GM18907 (cell line): Measurements from ENCODE around the gene SUN5.
"Not testable (repeated sequence)": the region's sequence is repeated elsewhere in the genome, so short reads cannot be mapped to it uniquely, and the experiment has no call there.

ENCODE experiments used
- ATAC-seq: cut with Tn5 transposase; IDR thresholded peaks from one replicate; pipeline ENCODE4 v1.9.1; 2021; ENCODE audit warnings: mild to moderate bottlenecking, moderate library complexity; ENCODE audit not compliant: unreplicated experiment

The SUN5 gene

GRCh38 chr20:32965581-32966373 lies 38.5 kb downstream of the SUN5 start:
- no peak for ATAC-seq

DNA sequence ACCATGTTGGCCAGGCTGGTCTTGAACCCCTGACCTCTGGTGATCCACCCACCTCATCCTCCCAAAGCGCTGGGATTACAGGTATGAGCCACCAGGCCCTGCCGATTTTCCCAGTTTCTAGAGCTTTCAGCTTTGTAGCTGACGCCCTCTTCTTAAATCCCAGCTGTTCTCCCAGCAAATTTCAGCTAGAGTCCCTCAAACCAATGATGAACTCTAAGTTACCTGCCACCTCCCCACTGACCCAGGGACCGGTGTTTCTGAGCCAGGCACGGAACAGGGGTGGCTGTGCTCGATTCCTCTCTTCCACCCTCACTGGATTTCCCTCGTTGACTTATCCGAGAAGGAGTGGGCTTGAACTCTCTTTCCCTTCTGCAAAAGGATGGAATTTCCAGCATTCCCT lies 39.1 kb downstream of the SUN5 start:
- ATAC-seq: no peak

DNA sequence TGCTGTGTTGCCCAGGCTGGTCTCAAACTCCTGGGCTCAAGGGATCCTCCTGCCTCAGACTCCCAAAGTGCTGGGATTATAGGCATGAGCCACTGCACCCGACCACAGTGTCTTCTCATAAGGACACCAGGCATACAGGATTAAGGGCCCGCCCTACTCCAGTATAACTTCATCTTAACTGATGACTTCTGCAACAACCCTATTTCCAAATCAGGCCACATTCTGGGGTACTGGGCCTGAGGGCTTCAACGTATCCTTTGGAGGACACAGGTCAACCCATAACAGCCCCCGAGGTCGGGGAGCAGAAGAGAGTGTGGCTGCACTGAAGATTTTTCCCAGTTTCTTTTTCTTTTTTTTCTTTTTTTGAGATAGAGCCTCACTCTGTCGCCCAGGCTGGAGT lies 39.7 kb downstream of the SUN5 start:
- no peak for ATAC-seq

DNA sequence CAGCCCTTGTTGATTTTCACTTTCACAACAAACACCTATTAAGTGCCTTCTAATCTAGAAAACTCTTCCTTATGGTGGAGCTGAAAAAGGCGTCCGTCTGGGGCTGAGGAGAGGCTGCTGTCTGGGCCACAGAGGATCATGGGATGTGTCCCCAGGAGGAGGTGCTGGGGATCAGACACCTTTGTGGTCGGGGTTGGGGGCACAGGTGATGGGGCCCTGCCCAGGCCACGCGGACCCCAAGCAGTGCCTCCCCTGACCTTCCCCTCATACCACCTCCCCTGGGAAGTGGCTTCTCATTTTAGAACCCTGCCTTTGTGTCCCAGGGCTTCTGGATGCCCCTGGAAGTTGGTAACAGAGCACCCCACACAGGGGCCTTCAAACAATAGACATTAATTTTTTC lies 41.1 kb downstream of the SUN5 start:
- ATAC-seq: no peak

- not testable (repeated sequence) for ATAC-seq
Observed at GRCh38 chr20:32962646-32963045, 41.6 kb downstream of the SUN5 start.

- ATAC-seq: no peak
Observed at GRCh38 chr20:32962053-32962452, 42.2 kb downstream of the SUN5 start.

DNA sequence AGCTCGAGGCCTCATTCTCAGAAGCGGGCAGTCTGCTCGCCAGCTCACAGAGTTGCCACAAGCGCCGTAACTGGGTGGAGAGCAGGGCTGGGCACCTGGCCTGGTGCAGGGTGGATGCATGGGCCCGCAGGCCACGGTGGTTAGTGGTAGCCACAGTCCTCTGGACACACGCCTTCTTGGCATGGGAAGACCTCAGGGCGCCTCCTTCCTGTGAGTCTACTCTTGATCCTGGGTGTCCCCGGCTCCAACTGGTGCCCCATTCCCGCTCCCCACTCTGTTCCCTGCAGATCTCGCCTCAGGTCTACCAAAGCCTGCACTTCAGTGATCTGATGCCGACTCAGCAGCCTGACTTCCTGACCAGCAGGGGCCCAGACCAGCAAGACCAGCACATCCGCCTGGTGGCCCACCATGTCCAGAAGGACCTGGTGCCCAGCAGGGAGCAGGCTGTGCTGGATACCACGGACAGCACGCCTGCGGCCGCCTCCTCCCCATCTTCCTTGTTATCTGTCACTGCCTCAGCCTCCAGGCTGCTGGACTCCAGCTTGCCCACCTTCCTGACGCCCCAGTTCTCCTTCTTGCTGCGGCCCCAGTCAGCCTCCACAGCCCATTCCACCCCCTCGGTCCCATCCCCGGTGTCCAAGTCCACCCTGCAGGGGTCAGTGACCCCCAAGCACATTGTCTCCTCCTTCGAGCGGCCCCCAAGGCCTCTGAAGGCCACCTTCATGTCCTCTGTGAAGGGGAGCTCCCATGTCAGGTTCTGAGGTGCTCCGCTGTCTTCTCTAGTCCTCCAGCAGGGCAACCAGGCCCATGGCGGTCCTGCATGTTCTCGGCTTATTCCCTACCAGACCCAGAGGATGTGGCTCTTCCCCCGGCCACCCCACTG lies 43.1 kb downstream of the SUN5 start:
- ATAC-seq: no peak

- ATAC-seq: no peak
Observed at GRCh38 chr20:32960222-32960518, 44.1 kb downstream of the SUN5 start.

DNA sequence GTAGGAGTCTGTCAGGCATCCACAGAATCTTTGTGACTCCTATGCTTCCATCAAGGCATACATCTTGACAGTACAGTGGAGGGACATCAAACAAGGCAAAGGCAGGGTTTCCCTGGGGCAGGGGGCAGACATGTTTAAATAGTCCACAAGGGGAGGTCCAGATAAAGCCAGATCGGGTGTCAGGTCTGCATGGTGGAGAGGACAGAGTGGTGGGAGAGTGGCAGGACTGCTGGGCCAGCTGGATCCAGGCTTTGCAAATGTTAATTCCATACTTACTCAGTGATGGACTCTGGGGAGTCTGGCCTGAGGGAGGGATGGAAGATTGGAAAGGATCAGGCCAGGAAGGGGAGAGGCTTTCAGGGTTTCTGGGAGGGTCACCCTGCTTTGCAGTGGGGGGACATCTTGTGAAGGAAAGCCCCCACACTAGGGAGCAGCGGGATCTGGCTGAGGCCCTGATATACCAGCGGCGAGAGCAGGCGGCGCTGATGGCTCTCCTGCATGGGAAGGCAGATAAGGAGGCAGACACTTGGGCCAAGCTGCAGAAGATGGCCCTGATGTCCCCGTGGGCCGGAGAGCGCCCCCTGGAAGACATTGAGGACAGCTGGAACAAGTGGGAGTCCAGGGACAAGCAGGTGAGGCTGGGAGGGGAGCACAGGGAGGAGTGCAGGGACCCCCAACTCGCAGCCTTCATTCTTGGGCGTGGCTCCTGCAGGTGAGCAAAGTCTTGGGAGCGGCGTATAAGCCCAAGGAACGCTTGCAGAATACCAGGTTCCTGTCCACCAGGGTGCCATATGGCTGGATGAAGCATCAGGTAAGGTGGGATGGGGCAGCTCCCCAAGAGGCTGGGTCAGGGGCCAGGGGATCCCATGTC lies 44.6 kb downstream of the SUN5 start:
- ATAC-seq: no peak

DNA sequence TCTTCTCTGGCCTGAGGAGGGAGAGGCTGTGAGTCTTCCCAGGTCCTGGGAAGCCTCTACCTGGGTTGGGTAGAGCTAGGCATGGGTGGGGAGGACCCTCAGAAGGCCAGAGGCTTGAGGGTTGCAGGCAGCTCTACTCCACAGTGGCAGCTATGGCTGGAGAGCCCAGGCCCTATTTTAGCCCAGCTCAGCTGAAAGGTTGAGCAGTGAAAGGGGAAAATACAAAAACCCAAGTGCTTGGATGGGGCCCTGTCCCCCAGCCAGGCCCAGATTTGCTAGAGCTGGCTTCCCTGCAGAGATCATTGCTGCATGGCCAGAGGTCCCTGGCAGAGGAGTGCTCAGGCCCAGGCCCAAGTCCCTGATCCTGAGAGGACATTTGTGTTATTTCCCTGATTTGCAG lies 45.7 kb downstream of the SUN5 start:
- ATAC-seq: no peak

- no peak for ATAC-seq
Observed at GRCh38 chr20:32957459-32957858, 46.8 kb downstream of the SUN5 start.

DNA sequence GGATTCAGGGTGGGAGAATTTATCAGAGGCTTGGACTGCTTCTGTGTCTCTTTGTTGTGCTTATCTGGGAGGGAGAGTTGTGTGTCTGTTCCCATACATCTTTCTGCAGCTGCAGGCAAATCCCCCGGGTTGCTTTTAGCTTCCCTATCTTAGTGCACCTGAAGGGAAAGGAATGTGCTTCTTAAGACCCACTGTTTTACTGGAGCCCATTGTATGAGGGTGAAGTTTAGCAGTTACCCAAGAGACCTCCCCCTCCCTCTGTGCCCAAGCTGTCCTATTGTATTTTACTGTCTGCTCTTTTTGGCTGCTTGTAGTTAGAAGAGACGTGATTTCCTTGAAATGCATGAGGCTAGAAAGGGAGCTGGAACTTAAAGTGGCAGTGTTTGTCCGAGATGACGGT lies 53.7 kb downstream of the SUN5 start:
- not testable (repeated sequence) for ATAC-seq

DNA sequence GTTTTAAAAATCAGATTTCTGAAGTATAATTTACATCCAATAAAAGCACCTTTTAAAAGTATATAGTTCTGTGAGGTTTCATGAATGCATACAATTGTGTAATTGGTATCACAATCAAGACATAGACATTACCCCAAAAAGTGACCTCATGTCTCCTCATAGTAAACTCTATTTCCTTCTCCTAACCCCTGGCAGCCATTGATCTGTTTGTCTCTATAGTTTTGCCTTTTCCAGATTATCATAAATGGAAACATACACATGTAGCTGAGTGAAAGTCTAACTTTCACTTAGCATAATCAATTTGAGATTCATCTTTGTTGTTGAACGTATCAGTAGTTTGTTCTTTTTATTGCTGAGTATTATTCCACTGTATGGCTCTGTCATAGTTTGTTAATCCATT lies 57.6 kb downstream of the SUN5 start:
- ATAC-seq: no peak

DNA sequence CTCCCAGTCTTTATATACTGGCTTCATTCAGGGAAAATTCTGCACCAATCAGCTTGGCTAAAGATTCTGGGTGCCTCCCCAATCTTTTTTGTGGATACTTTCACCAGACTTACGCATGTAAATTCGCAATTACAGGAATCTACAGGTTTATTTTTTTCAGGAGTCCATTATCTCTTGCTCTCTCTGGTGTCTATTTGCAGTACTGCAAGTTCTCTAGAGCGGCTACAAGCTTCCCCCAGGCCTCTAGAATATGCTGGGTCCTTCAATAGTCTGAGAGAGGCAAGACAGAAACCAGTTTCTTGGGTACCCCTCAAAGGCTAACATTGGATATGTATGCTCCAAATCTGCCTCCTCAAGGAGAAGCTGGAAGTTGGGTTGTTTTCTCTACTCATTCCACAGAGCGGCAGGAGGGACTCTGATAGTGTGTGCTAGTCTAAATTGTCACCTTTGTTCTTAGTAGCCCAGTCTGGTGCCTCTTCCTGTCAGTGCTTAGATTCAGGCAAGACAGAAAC lies 58.5 kb downstream of the SUN5 start:
- ATAC-seq: no peak

DNA sequence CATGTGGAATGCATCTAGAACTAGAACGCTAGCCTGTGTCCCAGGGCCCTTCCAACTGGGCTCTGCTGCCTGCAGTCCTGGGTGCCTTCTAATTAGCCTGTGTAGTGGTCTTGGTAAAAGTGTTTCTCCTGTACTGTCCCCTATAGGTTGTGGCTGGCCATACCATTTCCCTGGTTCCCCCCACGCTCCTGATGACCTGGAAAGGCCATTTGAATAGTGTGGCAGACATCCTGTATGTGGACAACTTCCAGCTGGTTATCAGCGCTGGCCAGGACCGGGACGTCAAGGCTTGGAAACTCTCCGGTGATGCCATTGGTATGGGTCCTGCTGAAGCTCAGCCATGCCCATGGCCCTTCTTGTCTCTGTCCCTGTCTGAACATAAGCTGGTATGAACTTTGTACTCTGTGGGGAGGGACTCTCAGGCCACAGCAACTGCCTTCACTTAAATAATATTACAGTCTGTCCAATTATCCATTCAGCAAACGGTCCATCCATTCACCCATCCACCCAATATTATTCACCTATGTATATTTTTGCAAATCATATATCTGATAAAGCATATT lies 60.7 kb downstream of the SUN5 start:
- no peak for ATAC-seq

DNA sequence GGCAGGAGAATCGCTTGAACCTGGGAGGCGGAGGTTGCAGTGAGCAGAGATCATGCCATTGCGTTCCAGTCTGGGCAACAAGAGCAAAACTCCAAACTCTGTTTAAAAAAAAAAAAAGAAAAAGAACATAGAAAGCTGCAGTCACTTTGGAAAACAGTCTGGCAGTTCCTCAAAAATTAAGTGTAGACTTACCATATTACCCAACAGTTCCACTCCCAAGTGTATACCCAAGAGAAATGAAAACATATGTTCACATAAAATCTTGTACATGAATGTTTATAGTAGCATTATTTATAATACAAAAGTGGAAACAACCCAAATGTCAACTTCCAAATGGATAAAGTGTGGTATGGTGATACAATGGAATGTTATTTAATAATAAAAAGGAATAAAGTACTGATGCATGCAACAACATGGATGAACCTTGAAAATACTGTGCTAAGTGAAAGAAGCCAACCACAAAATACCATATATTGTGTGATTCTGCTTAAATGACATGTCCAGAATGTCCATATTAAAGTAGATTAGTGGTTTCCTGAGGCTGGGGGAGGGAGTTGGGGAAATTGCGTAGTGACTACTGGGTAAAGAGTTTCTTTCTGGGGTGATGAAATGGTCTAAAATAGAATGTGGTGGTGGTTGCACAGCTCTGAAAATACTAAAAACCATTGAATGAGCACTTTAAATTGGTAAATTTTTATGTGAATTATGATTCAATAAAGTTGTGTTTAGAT lies 62.9 kb downstream of the SUN5 start:
- no peak for ATAC-seq

DNA sequence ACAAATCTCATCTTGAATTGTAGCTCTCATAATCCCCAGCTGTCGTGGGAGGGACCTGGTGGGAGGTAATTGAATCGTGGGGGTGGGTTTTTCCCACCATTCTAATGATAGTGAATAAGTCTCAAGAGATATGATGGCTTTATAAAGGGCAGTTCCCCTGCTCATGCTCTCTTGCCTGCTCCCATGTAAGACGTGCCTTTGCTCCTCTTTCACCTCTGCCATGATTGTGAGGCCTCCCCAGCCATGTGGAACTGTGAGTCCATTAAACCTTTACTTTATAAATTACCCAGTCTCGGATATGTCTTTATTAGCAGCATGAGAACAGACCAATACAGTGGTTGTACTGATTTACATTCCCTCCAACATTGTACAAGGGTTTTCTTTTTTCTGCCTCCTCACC lies 69.7 kb downstream of the SUN5 start:
- no peak for ATAC-seq
